Colon (tissue), 2 donors: ENCODE data around the gene ACVR1B.

Experiments used
- FAIRE-seq: peaks from 2 replicates; lab custom pipeline; 2012; peaks lifted over from hg19 to GRCh38; lab: Jason Lieb, UNC
- donor health status: control.
- donor health status: control.

ACVR1B gene

DNA sequence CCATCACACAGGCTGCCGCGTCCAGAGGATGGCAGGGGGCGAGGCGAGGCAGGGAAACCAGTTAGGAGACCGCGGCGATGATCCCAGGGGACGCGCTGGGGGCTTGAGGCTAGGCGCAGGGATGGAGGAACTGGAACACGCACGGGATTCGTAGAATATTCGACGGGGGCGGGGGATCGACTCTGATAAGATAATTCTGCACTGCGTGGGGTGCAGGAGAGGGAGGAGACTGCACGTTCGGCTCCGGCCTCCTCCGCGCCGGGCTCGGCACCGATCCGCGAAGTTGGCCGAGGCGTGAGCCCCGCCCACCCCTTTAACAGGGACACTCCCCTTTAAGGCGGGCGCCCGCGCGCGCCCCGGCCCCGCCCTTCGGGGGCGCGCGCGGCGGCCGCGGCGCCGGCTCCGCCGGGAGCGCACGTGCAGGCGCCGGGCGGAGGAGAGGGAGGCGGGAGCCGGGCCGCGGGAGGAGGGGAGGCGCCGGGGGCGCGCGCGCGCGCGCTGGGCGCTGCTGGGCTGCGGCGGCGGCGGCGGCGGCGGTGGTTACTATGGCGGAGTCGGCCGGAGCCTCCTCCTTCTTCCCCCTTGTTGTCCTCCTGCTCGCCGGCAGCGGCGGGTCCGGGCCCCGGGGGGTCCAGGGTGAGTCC is at the start of gene ACVR1B:
Gene ACVR1B (plus strand): TSS at position 501 of the 644 bp plus-strand sequence. CDS start 45 bp downstream, at position 546.
- no peak for FAIRE-seq

DNA sequence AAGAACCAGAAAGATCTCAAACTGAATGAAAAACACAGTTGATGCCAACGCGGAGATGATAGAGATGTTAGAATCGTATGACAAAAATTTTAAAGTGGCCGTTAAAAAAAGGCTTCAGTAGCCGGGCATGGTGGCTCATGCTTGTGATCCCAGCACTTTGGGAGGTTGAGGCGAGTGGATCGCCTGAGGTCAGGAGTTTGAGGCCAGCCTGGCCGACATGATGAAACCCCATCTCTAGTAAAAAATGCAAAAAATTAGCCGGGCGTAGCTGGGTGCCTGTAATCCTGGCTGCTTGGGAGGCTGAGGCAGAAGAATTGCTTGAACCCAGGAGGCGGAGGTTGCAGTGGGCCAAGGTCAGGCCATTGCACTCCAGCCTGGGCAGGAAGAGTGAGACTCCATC is 49.6 kb upstream of the ACVR1B start:
- no peak for FAIRE-seq

DNA sequence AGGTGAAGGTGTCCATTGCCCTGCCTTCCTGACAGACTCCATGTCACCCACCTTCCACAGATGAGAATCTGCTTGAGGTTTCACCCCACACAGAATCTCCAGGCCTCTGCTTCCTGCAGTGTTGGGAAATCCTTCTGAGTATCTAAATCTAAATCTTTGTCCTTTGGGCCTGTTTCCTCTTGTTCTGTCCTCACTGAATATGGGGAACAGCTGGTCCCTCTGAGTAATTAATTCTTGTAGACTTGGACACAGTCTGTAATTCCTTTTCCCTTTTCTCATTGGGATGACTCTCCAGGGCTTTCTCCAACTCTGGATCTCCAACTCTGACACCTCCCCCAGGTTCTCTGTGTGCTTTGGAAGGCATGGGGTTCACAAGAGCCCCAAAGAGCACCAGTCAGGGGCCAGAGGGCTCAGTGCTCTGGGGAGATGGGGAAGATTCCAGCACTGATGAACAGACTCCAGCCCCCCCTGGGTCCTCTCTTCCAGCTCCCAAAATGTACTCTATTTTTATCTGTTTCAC is 46.5 kb upstream of the ACVR1B start:
- no peak for FAIRE-seq

DNA sequence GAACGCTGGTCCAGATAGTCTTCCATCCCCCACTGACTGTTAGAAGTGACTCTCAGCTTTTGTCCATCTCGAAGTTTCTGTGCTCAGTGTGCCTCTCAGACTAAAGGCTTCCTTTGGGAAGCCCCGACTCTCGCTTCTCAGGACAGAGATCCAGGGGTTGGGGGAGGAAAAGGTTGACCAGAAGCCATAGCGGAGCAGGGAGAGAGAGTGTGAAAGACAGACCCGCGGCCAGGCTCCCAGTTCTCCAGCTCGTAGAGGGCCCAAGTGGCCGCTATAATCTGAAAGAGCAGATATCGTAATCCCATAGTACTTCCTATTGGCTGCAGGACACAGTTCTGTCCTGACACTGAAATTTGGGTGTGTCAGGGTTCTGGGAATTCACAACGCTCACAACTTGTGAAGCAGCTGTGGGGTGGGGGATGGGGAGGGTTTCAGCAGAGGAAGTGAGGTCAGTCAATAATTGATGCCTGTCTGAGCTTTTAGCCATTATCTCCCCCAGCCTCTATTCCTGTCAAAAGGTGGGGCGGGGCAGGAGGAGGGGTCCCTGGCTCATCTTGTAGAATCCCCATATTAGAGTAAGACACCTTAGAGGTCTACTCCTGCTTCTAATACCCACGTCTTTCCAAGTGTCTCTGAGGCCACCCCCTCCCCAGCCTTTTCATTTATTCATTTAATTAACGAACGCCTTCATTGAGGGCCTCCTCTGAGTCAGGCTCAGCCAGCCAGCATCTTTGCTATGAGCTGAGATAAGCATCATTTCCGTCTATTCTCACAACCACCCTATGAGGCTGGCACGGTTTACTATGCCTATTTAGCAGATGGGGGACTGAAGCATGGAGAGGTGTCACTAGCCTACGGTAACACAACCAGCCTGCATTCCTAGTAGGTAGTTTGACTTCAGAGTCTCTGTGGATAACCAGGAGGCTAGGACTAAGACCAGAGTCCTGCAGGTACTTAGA is 45.7 kb upstream of the ACVR1B start:
- FAIRE-seq = no peak

DNA sequence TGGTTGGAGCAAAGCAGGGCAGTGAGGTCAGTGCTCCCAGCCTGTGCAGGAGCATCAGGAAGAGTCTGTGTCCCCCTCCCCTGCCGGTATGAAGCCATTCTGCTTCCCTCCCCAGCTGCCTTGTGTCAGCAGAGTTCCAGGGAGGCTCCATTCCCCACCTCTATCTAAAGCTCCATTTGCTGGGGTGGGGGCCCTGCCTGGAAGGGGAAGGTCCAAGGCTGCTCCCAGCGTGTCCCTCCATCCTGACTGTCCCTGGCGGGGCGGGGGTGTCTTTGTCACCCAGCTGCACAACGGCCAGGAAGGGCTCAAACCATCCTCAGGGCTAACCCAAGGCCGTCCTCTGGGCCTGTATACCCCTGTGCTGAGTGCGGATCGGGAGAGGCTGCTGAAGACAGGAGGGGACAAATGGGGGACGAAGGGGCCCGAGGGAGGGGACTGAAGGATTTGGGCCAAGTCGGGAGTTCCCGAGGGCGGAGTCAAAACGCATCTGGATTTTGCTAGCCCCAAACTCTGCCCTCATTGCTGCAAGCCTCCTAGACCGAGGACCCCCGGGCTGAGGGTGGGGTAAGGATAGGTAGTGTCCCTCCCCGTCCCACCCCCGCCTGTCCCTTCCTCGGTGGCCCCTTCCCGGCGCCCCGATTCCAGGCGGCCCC is 44.9 kb upstream of the ACVR1B start:
- no peak for FAIRE-seq

DNA sequence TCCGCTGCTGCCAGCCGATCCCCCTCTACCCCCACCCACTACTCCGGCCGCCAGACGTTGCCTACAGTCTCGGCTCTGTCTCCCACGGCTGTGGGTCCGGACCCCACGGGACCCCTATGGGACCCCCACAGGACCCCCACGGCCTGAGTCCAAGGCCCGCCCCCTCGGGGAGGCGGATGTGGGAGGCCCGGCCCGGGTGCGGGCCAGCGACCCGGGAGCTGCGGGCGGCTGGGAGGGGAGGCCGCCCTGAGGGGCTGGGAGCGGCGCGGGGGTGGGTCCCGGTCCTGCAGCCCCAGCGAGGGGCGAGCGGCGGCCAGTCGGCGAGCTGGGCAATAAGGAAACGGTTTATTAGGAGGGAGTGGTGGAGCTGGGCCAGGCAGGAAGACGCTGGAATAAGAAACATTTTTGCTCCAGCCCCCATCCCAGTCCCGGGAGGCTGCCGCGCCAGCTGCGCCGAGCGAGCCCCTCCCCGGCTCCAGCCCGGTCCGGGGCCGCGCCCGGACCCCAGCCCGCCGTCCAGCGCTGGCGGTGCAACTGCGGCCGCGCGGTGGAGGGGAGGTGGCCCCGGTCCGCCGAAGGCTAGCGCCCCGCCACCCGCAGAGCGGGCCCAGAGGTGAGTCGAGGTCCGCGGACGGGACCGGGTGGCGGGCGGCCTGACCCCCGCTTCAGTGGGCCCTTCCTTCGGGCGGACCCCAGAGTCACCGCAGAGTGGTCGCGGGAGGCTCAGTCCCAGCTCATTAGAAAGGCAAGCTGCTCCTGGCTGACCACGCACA is 44.2 kb upstream of the ACVR1B start, which contains the start of gene ACVRL1:
Gene ACVRL1 (plus strand): TSS at position 422 of the 773 bp plus-strand sequence. CDS start 4,971 bp downstream, outside the sequence.
- FAIRE-seq = no peak

DNA sequence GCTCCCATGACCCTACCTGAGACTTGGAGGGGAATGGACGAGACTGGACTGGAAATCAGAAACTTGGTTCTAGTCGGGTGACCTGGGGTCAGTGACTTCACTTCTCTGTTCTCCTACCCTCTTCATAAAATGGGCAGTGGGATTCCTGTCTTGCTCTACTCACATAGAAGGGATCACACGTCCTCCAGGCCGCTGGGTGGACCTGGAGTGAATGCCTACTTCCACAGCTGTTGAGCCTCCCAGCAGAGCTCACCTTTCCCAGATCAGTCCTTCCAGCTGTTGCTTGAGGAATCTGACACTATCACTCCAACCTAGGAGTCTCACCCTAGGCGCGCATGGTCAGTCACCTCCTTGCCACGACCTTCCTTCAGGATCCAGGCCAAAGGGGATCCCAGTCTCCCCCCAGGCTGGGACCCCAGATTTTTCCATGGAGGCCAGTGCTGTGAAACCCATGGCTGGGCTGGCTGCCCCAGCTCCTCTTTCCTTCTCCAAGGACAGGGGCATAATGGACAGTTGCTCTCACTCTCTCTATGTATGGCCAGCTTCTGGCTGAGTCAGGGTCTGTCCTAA is 43.6 kb upstream of the ACVR1B start:
- FAIRE-seq = no peak

DNA sequence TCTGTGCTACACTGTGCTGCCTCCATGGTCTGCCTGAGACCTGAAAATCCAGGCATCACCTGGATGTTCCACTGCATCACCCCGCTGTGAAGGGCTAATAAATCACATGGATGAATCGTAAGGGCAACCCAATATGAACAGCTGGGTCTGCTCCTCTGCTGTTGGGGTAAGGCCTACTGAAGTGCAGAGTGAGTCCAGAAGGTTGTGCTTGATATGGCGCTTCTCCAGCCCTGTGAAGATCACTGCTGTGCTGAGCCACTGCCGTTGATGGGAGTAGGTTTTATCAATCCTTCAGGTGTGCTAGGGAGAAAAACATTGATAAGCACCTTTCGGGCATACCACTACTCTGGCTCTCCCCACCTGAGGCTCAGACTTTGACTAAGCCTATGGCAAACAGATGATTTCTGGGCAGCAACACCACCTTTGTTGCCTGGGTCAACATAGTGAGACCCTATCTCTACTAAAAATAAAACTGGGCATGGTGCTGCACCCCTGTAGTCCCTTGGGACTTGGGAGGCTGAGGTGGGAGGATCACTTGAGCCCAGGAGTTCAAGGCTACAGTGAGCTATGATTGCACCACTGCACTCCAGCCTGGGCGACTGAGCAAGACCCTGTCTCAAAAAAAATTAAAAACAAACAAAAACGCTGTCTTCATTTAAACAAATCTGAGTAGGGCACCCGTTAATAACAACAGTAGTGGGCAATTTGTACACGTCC is 42.5 kb upstream of the ACVR1B start:
- FAIRE-seq = no peak

DNA sequence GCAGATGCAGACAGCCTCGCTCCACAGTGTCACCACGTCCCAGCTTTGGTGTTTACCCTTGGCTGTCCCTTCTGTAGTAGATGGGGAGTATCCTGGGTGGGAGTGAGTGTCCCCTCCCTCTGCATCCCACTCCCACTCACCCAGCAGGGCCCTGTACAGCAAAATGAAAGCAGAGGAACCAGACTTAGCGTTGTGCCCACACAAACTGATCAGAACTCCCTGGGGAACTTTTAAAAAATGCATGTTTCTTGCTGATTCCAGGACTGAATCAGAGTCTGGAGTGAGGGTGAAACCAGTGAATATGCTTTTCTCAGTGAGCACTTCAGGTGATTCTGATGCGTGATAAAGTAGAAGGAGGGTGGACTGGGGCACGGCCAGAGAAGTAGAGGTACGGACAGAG is 41.3 kb upstream of the ACVR1B start:
- no peak for FAIRE-seq

DNA sequence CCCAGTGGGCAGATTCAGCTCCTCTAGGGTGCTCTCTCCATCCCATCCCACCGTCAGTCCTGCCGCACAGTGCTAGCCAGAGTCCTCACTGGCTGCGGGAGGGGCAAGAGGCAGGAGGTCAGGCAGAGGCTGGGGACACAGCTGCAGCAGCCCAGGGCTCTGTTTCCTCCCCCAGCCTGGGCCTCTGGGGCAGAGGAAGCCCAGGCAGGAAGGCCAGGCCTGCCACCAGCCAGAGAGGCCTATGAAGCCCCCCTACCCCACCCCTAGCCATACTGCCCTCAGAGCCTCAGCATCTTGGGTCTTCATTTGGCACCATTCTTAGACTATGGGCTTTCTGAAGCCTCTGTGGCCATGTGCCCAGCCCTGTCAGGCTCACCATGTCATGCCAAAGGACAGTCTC is 40.8 kb upstream of the ACVR1B start:
- FAIRE-seq = no peak

DNA sequence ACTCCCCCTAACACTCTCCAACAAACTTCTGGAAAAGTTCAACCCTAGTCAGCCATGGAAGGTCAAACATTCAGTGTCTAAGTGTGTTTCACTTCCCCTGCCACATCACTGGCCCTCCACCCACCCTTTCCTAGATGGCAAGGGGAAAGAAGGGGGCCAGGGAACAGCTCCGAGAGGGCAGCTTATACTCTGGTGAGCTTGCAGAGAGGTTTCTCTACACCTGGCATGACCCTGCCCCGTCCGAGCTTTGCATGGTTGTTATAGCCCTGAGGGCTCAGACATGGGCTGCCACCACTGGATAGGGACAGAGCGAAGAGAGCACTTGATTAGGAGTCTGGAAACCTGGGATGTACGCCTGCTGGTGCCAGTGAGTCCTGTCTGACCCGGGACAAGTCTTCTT is 40.2 kb upstream of the ACVR1B start:
- FAIRE-seq = no peak

DNA sequence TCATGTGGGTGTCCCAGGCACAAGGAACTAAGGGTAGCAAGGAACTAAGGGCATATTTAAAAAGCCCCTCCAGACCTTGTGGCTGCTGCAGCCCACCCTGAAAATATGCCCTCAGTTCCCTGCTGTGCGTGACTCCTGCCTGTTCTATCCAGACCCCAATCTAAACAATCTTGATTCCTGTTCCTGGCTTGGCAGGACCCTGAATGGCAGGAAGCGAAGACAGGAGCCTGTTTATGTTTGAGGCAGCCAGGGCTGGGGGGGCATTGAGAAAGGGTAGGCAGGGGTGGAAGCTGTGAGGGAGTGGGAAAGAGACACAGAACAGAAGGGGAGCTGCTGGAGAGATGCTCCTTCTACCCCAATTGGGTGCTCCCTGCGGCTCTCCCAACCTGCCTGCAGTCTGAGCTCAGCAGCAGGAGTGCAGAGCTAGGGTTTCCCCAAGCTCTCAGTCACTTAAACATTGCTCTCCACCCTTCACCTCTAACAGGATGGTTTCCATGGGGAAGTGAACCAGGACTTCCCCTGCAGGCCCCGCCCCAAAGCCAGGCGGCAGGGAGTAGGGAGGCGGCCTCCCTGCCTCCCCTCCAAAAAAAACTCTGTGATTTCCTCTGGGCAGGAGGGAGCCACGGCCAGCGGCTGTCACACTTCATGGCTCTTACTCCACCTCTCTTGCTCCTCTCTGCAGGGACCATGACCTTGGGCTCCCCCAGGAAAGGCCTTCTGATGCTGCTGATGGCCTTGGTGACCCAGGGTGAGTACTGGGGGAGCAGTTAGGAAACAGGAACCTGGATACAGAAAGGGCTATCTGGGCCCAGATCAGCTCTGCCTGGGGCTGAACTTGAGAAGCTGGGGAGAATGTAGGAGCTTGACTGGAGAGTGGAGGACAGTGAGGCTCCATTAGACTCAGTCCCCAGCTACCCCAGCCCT is 39.4 kb upstream of the ACVR1B start:
- FAIRE-seq = no peak

DNA sequence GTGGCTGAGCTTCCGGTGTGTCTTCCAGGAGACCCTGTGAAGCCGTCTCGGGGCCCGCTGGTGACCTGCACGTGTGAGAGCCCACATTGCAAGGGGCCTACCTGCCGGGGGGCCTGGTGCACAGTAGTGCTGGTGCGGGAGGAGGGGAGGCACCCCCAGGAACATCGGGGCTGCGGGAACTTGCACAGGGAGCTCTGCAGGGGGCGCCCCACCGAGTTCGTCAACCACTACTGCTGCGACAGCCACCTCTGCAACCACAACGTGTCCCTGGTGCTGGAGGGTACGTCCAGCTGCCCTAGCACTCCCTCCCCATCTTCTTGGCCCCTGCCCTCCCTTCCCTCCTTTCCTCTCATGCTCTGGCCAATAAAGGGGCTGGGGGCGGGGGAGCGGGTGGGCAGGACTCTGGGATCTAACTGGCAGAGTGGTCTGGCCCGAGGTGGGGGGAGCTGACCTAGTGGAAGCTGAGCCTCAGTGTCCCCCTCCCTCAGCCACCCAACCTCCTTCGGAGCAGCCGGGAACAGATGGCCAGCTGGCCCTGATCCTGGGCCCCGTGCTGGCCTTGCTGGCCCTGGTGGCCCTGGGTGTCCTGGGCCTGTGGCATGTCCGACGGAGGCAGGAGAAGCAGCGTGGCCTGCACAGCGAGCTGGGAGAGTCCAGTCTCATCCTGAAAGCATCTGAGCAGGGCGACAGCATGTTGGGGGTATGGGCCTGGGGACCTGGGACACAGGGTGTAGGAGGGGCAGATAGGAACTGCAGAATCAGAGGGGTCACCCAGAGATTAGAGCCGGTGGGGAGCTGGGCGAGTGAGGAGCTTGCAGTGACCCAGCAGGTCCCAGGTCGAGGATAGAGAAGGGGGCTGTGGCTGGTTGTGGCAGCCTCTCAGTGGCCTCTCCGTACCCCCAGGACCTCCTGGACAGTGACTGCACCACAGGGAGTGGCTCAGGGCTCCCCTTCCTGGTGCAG is 38.1 kb upstream of the ACVR1B start:
- no peak for FAIRE-seq

DNA sequence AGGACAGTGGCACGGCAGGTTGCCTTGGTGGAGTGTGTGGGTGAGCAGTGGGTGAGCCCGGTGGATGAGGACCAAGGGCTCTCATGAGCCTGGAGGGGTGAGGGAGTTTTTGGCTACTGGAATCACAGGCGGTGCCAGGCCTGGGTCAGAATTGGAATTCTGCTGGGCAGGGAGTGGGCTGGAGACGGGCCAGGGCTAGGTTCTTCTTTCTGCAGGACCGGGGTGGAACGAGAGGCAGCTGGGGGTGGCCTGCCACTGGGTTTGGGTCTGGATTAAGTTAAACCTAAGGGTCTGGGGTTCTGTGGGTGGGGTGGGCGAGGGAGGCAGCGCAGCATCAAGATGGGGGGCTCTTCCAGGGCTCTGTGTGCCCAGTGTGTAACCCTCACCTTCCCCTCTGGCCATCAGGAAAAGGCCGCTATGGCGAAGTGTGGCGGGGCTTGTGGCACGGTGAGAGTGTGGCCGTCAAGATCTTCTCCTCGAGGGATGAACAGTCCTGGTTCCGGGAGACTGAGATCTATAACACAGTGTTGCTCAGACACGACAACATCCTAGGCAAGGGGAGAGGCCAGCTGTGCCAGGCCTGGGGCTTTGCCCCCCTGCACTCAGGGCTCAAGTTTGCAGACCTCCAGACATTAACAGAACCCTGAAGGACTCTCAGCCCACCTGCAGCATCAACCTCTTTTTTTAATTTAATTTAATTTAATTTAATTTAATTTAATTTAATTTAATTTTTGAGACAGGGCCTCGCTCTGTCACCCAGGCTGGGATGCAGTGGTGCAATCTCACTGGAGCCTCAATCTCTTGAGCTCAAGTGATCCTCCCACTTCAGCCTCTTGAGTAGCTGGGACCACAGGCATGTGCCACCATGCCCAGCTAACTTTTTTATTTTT is 37.2 kb upstream of the ACVR1B start:
- FAIRE-seq = no peak

DNA sequence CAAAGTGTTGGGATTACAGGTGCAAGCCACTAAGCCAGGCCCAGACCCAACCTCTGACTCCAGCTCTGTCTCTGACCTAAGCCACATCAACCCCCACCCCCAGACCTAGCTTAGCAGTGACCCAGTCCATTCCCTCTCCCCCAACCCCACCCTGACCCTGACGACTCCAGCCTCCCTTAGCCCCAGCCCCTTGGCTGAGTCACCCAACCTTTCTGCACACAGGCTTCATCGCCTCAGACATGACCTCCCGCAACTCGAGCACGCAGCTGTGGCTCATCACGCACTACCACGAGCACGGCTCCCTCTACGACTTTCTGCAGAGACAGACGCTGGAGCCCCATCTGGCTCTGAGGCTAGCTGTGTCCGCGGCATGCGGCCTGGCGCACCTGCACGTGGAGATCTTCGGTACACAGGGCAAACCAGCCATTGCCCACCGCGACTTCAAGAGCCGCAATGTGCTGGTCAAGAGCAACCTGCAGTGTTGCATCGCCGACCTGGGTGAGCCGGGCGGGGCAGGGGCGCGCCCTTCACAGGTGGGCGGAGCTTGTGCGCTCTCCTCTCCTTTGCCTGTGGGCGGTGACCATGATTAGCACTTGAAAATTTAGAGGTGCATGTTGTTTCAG is 36.4 kb upstream of the ACVR1B start:
- FAIRE-seq = no peak

DNA sequence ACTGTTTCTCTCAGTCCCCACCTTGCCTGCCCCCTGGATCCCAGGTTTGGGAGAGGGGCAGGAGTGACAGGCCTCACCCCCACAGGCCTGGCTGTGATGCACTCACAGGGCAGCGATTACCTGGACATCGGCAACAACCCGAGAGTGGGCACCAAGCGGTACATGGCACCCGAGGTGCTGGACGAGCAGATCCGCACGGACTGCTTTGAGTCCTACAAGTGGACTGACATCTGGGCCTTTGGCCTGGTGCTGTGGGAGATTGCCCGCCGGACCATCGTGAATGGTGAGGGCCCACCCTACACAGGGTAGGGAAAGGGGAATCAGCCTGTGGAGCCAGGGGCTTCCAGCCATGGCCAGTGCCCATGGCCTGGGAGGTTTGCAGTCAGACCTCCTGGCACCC is 35.5 kb upstream of the ACVR1B start:
- FAIRE-seq = no peak

DNA sequence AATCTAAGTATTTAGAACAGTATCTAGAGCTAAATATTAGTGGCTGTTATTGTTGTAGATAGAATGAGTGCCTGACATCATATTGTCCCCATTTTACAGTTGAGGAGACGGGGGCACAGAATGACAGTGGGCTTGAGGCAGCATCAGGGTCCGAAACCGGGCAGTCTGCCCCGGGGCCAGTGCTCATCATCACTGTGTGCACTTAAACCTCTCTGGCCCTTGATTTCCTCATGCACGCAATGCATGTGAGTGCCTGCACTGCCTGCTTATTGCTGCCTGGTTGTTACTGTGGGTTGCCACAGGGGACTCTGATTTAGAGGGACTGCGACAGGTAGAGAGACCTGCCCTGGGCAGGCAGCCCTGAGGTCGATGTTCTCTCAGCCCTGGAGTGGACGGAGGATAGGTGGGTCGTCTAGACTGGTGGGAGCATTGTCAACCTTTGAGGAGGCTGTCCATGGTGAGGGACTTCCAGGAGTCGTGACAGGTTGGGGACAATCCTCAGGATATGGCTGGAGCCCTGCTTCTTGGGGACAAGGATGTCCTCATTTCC is 34.4 kb upstream of the ACVR1B start:
- FAIRE-seq = no peak
